Upper lobe of left lung (tissue), 4 donors: ENCODE results near the gene ADGRG3.

Source experiments
- CTCF ChIP-seq, 6 experiments: fragments of 450-650 bp in 4 of 6; fragments of 200-600 bp in 2 of 6; sonication (generic) in 2 of 6; IDR thresholded peaks; one replicate each; pipeline ENCODE4 v1.5.1; 2016 to 2019; ENCODE audit warnings: antibody characterized with exemption in 6 of 6
- EP300 ChIP-seq, 4 donors: sonication (generic); formaldehyde crosslinking; IDR thresholded peaks; one replicate each; pipeline ENCODE4 v1.5.1; 2017; ENCODE audit warnings: antibody characterized with exemption in 4 of 4, control low read depth in 2 of 4
- POLR2A ChIP-seq, 4 donors: fragments of 450-650 bp; IDR thresholded peaks; one replicate each; pipeline ENCODE4 v1.5.1; 2016 to 2017; ENCODE audit warnings: antibody characterized with exemption in 4 of 4, mild to moderate bottlenecking in 2 of 4
- POLR2AphosphoS5 ChIP-seq, 2 donors: sonication (generic); formaldehyde crosslinking; IDR thresholded peaks; one replicate each; pipeline ENCODE4 v1.5.1; 2017; ENCODE audit warnings: antibody characterized with exemption in 2 of 2

GRCh38 chr16:57736419-57737351 is 68.6 kb downstream of the ADGRG3 start:
- TF ChIP-seq CTCF (IDR thresholded peaks at IDR 0.05) = peak in 1 of 6 experiments; percentile 14
- TF ChIP-seq EP300 (IDR thresholded peaks at IDR 0.05) = no peak
- peak in 1 of 4 donors; percentile 14 for TF ChIP-seq POLR2A (IDR thresholded peaks at IDR 0.05)
- peak in 1 of 2 donors; percentile 3 for TF ChIP-seq POLR2AphosphoS5 (IDR thresholded peaks at IDR 0.05)
